Mesenchymal stem cell (in vitro differentiated cells and primary cell): ENCODE measurements around the gene ADISSP.

Experiments used
- DNase-seq: peaks from one replicate; pipeline ENCODE4 v3.0.0-alpha.2; 2013
- H2AFZ ChIP-seq: one replicate; pipeline ENCODE4 v1.6.1; 2013; ENCODE audit warnings: low read depth, mild to moderate bottlenecking, control low read depth, inconsistent platforms, low read length, moderate library complexity
- H2AK5ac ChIP-seq: 2 replicates; pipeline ENCODE4 v1.6.1; 2013; ENCODE audit warnings: low read length, moderate library complexity, mild to moderate bottlenecking, inconsistent platforms; ENCODE audit not compliant: severe bottlenecking
- H2BK120ac ChIP-seq: one replicate; pipeline ENCODE4 v1.6.1; 2013; ENCODE audit warnings: low read depth, mild to moderate bottlenecking, inconsistent platforms, low read length, moderate library complexity
- H2BK12ac ChIP-seq, 2 experiments: one replicate each; pipeline ENCODE4 v1.6.1; 2013; ENCODE audit warnings: inconsistent platforms in 2 of 2, low read length in 2 of 2, mild to moderate bottlenecking in 2 of 2, moderate library complexity in 2 of 2, control low read depth in 1 of 2
- H2BK15ac ChIP-seq: one replicate; pipeline ENCODE4 v1.6.1; 2013; ENCODE audit warnings: mild to moderate bottlenecking, low read depth, inconsistent platforms; ENCODE audit not compliant: poor library complexity, severe bottlenecking
- H2BK5ac ChIP-seq: 2 replicates; pipeline ENCODE4 v1.6.1; 2013; ENCODE audit warnings: low read depth, mild to moderate bottlenecking, low read length, control low read depth, inconsistent platforms; ENCODE audit not compliant: poor library complexity, severe bottlenecking
- H3K14ac ChIP-seq, 2 experiments: one replicate each; pipeline ENCODE4 v1.6.1; 2013; ENCODE audit warnings: inconsistent platforms in 2 of 2, low read length in 2 of 2, control low read depth in 1 of 2, mild to moderate bottlenecking in 1 of 2, moderate library complexity in 1 of 2
- H3K18ac ChIP-seq, 2 experiments: one replicate each; pipeline ENCODE4 v1.6.1; 2013; ENCODE audit warnings: inconsistent platforms in 2 of 2, low read length in 2 of 2, control low read depth in 1 of 2, low read depth in 1 of 2, mild to moderate bottlenecking in 1 of 2
- H3K23ac ChIP-seq, 2 experiments: one replicate each; pipeline ENCODE4 v1.6.1; 2013; ENCODE audit warnings: inconsistent platforms in 2 of 2, low read length in 2 of 2, mild to moderate bottlenecking in 2 of 2, moderate library complexity in 2 of 2, control low read depth in 1 of 2
- H3K27ac ChIP-seq: 2 replicates; pipeline ENCODE4 v1.5.1; 2013; ENCODE audit warnings: mild to moderate bottlenecking, moderate library complexity, low read length, control low read depth, inconsistent platforms; ENCODE audit not compliant: poor library complexity, severe bottlenecking
- H3K27me3 ChIP-seq, 2 experiments: 2 replicates each; pipeline versions ENCODE4 v1.6.1 to v1.7.0; 2013; ENCODE audit warnings: low read length in 2 of 2, mild to moderate bottlenecking in 2 of 2, moderate library complexity in 2 of 2, control low read depth in 1 of 2, inconsistent platforms in 1 of 2; ENCODE audit not compliant: control insufficient read depth in 1 of 2, insufficient read depth in 1 of 2
- H3K36me3 ChIP-seq, 2 experiments: 2 replicates each; pipeline versions ENCODE4 v1.6.1 to v1.7.0; 2013; ENCODE audit warnings: low read length in 2 of 2, control low read depth in 1 of 2, inconsistent platforms in 1 of 2, low read depth in 1 of 2, mild to moderate bottlenecking in 1 of 2; ENCODE audit not compliant: insufficient read depth in 2 of 2, control insufficient read depth in 1 of 2
- H3K4ac ChIP-seq, 2 experiments: one replicate each; pipeline ENCODE4 v1.6.1; 2013; ENCODE audit warnings: inconsistent platforms in 2 of 2, low read length in 2 of 2, mild to moderate bottlenecking in 2 of 2, moderate library complexity in 2 of 2, control low read depth in 1 of 2, low read depth in 1 of 2
- H3K4me1 ChIP-seq: 2 replicates; pipeline ENCODE4 v1.6.1; 2013; ENCODE audit warnings: low read depth, low read length, control low read depth; ENCODE audit not compliant: control insufficient read depth, insufficient read depth
- H3K4me2 ChIP-seq: 2 replicates; pipeline ENCODE4 v1.6.1; 2013; ENCODE audit warnings: low read length, mild to moderate bottlenecking, inconsistent platforms; ENCODE audit not compliant: poor library complexity, severe bottlenecking
- H3K4me3 ChIP-seq, 2 experiments: 2 replicates each; pipeline versions ENCODE4 v1.5.1 to v1.7.0; 2013; ENCODE audit warnings: low read length in 2 of 2, mild to moderate bottlenecking in 2 of 2, control low read depth in 1 of 2, low read depth in 1 of 2; ENCODE audit not compliant: insufficient read depth in 1 of 2
- H3K79me1 ChIP-seq: replicated peaks from 2 replicates; pipeline ENCODE4 v1.6.1; 2013; ENCODE audit warnings: mild to moderate bottlenecking, control low read depth, low read length, inconsistent platforms; ENCODE audit not compliant: poor library complexity, severe bottlenecking
- H3K9ac ChIP-seq: 2 replicates; pipeline ENCODE4 v1.7.0; 2013; ENCODE audit warnings: mild to moderate bottlenecking, low read length, moderate library complexity
- H3K9me3 ChIP-seq: 2 replicates; pipeline ENCODE4 v1.7.0; 2013; ENCODE audit warnings: mild to moderate bottlenecking, low read length; ENCODE audit not compliant: control insufficient read depth
- H4K8ac ChIP-seq: one replicate; pipeline ENCODE4 v1.6.1; 2013; ENCODE audit warnings: inconsistent platforms, mild to moderate bottlenecking, low read length, moderate library complexity
- H4K91ac ChIP-seq: one replicate; pipeline ENCODE4 v1.6.1; 2013; ENCODE audit warnings: mild to moderate bottlenecking, low read length, inconsistent platforms
- WGBS: methylation state at CpG from one replicate; pipeline ENCODE4 v1.1.7; 2013; ENCODE audit warnings: mixed read lengths; 5-methylcytosine and 5-hydroxymethylcytosine counted together

The ADISSP gene

DNA sequence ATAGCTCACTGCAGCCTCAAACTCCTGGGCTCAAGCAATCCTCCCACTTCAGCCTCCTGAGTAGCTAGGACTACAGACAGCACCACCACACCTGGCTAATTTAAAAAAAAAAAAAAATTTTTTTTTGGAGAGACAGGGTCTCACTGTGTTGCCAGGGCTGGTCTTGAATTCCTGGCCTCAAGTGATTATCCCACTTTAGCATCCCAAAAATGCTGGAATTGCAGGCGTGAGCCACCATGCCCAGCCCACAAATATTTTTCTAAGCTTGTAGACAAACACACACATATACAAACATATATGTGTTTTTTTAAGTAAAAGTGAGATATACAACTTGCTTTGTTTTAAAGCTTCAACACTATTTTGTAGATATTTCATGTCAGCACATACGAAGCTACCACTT lies 24.3 kb downstream of the ADISSP start:
- no peaks in the 10 kb centered on the region for H3K9me3 ChIP-seq
- no peaks in the 10 kb centered on the region for H3K36me3 ChIP-seq
- H3K27ac ChIP-seq, result no peak overlapping the region
- no peak overlapping the region for H2BK5ac ChIP-seq
- no peak overlapping the region for H3K23ac ChIP-seq
- WGBS, result no CpG with 5 or more reads among the region's 2 CpGs
- no peak overlapping the region for H3K4ac ChIP-seq
- no peak overlapping the region for H3K4me2 ChIP-seq
- peaks cover 9 to 46% of the 10 kb centered on the region in 2 experiments for H3K27me3 ChIP-seq
- no peak overlapping the region for H3K4me3 ChIP-seq
- no peak overlapping the region for H4K91ac ChIP-seq
- no peak for DNase-seq
- no peak overlapping the region for H3K14ac ChIP-seq
- peaks cover 5% of the 10 kb centered on the region for H3K4me1 ChIP-seq
- H2AFZ ChIP-seq, result no peak overlapping the region
- H4K8ac ChIP-seq, result no peak overlapping the region
- H2BK12ac ChIP-seq, result no peak overlapping the region
- H3K9ac ChIP-seq, result no peak overlapping the region
- no peaks in the 10 kb centered on the region for H3K79me1 ChIP-seq
- H2BK120ac ChIP-seq, result no peak overlapping the region
- no peak overlapping the region for H3K18ac ChIP-seq
- no peak overlapping the region for H2BK15ac ChIP-seq
- H2AK5ac ChIP-seq, result no peak overlapping the region

DNA sequence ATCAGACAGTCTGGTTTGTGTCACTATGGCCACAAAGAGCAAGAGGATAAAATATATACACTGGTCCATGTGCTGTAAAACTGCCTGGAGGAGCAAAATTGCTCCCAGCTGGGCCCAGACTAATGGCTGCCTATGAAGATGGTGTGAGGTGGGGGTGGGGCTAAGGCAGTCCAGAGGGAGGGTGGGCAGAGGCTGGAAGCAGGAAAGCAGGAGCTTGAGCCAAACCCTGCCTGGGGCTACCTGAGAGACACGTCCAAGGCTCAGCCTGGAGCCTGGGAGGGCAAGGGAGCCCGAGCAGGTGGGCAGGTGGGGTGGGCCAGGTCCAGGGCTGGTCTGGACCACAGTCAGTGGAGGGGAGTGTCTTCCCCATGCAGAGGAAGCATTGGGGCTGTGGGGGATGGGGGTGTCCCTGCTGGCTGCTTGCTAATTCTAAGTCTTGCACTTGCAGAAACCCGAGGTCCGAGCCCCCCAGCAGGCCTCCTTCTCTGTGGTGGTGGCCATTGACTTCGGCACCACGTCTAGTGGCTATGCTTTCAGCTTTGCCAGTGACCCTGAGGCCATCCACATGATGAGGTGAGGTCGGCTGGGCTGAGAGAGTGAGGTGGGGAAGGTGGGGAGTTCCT lies 25.6 kb downstream of the ADISSP start:
- no peak overlapping the region for H3K4ac ChIP-seq
- H3K18ac ChIP-seq, result no peak overlapping the region
- peak overlapping the region; percentile 14 for H2AFZ ChIP-seq
- H2BK5ac ChIP-seq, result no peak overlapping the region
- H3K4me3 ChIP-seq, result no peak overlapping the region
- H3K14ac ChIP-seq, result no peak overlapping the region
- H3K9me3 ChIP-seq, result no peaks in the 10 kb centered on the region
- no peak overlapping the region for H2BK15ac ChIP-seq
- 75% methylated on average over 7 of the region's 7 CpGs for WGBS
- H3K79me1 ChIP-seq, result no peaks in the 10 kb centered on the region
- no peak for DNase-seq
- no peak overlapping the region for H3K23ac ChIP-seq
- H4K8ac ChIP-seq, result no peak overlapping the region
- H3K27me3 ChIP-seq, result peaks cover 9 to 34% of the 10 kb centered on the region in 2 experiments
- H3K27ac ChIP-seq, result no peak overlapping the region
- H3K36me3 ChIP-seq, result no peaks in the 10 kb centered on the region
- H3K4me2 ChIP-seq, result no peak overlapping the region
- H4K91ac ChIP-seq, result no peak overlapping the region
- H2BK120ac ChIP-seq, result no peak overlapping the region
- H3K4me1 ChIP-seq, result peaks cover 5% of the 10 kb centered on the region
- H2AK5ac ChIP-seq, result no peak overlapping the region
- H3K9ac ChIP-seq, result no peak overlapping the region
- no peak overlapping the region for H2BK12ac ChIP-seq

DNA sequence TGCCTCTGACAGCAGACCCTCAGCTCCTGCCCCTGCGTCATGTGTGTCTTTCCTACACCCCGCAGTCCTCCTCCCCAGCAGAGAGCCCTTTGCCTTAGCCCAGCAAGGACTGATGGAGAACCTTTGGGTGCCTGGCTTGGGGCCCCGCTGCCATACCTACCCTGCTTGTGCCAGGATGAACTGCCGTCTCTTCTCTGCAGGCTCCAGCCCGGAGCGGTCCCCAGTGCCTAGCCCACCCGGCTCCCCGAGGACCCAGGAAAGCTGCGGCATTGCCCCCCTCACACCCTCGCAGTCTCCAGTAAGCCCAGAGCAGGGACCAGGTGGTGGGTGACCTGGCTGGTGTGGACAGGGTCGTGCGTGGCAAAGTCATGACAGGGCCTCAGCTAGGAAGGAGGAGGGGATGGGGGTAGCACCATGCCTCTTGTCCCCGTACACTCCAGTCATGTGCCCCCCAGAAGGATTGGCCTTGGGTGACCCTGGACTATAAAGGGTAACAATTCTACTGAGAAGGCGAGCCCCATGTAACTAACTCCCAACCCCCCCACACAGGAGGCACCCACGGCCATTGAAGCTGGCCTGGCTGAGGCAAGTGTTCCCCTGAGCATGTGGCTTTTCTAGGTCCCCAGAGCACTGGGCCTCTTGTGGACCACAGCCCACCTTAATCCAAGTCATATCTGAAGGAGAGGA lies 26.8 kb downstream of the ADISSP start:
- Histone ChIP-seq H3K27me3 (peaks cover 12 to 31% of the 10 kb centered on the region in 2 experiments), H3K14ac (no peak overlapping the region), H3K4me1 (peaks cover 5% of the 10 kb centered on the region), H3K36me3 (no peaks in the 10 kb centered on the region), H3K4me2 (no peak overlapping the region), H2BK120ac (no peak overlapping the region), H3K4me3 (no peak overlapping the region), H4K8ac (no peak overlapping the region), H4K91ac (peak overlapping the region; percentile 31), H3K9me3 (no peaks in the 10 kb centered on the region), H2AFZ (no peak overlapping the region), H3K27ac (no peak overlapping the region), H2BK15ac (no peak overlapping the region), H3K18ac (peak overlapping the region in 1 of 2 experiments; percentile 16), H3K79me1 (no peaks in the 10 kb centered on the region), H2BK5ac (no peak overlapping the region), H3K4ac (no peak overlapping the region), H3K9ac (no peak overlapping the region), H2BK12ac (no peak overlapping the region), H3K23ac (no peak overlapping the region), H2AK5ac (no peak overlapping the region)
- no peak for DNase-seq
- WGBS, result 95% methylated on average over 15 of the region's 15 CpGs

DNA sequence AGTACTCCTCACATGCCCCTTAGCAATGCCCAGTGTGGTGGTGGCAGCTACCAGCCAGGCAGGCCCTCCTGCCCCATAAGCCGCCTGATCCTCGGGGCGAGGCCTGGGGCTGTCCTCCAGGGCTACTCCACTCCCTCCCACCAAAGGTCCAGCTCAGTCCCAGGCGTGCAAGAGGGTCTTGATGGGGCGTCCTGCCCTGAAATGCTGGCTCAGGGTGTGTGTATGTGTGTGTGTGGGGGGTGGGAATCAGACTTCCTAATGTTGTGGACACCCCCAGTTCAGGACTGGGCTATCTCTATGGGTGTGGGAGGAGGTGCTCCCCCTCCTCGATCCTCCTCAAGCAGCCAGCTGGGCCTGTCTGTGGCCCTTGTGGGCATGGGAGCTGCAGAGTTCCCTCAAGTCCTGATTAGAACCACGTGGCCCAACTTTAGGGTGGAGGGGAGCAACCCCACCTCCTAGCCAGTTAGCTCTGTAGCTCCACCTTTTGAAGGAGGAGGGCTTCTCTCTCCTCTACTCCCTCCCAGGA lies 27.6 kb downstream of the ADISSP start:
- no peaks in the 10 kb centered on the region for H3K36me3 ChIP-seq
- peaks cover 2% of the 10 kb centered on the region for H3K4me1 ChIP-seq
- H2AK5ac ChIP-seq, result no peak overlapping the region
- H2BK5ac ChIP-seq, result no peak overlapping the region
- no peak for DNase-seq
- H2BK15ac ChIP-seq, result no peak overlapping the region
- H3K79me1 ChIP-seq, result no peaks in the 10 kb centered on the region
- no peak overlapping the region for H2AFZ ChIP-seq
- H3K4me2 ChIP-seq, result no peak overlapping the region
- H4K91ac ChIP-seq, result no peak overlapping the region
- no peak overlapping the region for H3K27ac ChIP-seq
- peaks cover 13 to 24% of the 10 kb centered on the region in 2 experiments for H3K27me3 ChIP-seq
- H3K23ac ChIP-seq, result no peak overlapping the region
- no peak overlapping the region for H2BK120ac ChIP-seq
- no peak overlapping the region for H4K8ac ChIP-seq
- H2BK12ac ChIP-seq, result no peak overlapping the region
- H3K4me3 ChIP-seq, result no peak overlapping the region
- no peak overlapping the region for H3K18ac ChIP-seq
- no peak overlapping the region for H3K4ac ChIP-seq
- no peak overlapping the region for H3K14ac ChIP-seq
- H3K9me3 ChIP-seq, result no peaks in the 10 kb centered on the region
- H3K9ac ChIP-seq, result no peak overlapping the region
- WGBS, result 87% methylated on average over 6 of the region's 7 CpGs
